Natural killer cell (primary cell): ENCODE measurements around the gene PTPRK. TPM values are rescaled to one million over a fixed set of nuclear protein-coding genes. Genes with fewer than 3 reads are reported as not detected.

ENCODE experiments used
- ATAC-seq, 3 donors: fragments of 150-1000 bp in 2 of 3; fragments of 200-7000 bp in 1 of 3; cut with Tn5 transposase; 1 replicate in 1 of 3; 2 replicates in 2 of 3; pipeline ENCODE4 v1.10.0; 2021; ENCODE audit warnings: mild to moderate bottlenecking in 2 of 3, moderate library complexity in 2 of 3
- DNase-seq, 2 donors: peaks; one replicate each; pipeline versions ENCODE4 v3.0.0 to v3.0.0-alpha.2; 2013 to 2021; ENCODE audit warnings: mixed read lengths in 1 of 2
- H3K27ac ChIP-seq: one replicate; pipeline ENCODE4 v1.5.1; 2013; ENCODE audit warnings: mild to moderate bottlenecking, low read length
- H3K27me3 ChIP-seq: one replicate; pipeline ENCODE4 v1.6.1; 2013; ENCODE audit warnings: low read length; ENCODE audit not compliant: control insufficient read depth, insufficient read depth
- H3K36me3 ChIP-seq: one replicate; pipeline ENCODE4 v1.6.1; 2013; ENCODE audit warnings: low read length; ENCODE audit not compliant: control insufficient read depth, insufficient read depth
- H3K4me1 ChIP-seq: one replicate; pipeline ENCODE4 v1.6.1; 2013; ENCODE audit warnings: low read length; ENCODE audit not compliant: control insufficient read depth, insufficient read depth
- H3K4me3 ChIP-seq: one replicate; pipeline ENCODE4 v1.5.1; 2013; ENCODE audit warnings: low read length
- H3K9me3 ChIP-seq: one replicate; pipeline ENCODE4 v1.6.1; 2013; ENCODE audit warnings: low read length; ENCODE audit not compliant: control insufficient read depth, insufficient read depth
- H3K27ac Mint-ChIP-seq, 2 donors: one replicate each; pipeline ENCODE4 v1.8.0; 2022; ENCODE audit warnings: mild to moderate bottlenecking in 2 of 2, mixed read lengths in 2 of 2, moderate library complexity in 1 of 2
- H3K27me3 Mint-ChIP-seq, 2 donors: one replicate each; pipeline ENCODE4 v1.8.0; 2022; ENCODE audit warnings: low read depth in 2 of 2, mixed read lengths in 2 of 2
- H3K36me3 Mint-ChIP-seq: one replicate; pipeline ENCODE4 v1.8.0; 2022; ENCODE audit warnings: mixed read lengths
- H3K4me1 Mint-ChIP-seq, 2 donors: one replicate each; pipeline ENCODE4 v1.8.0; 2022; ENCODE audit warnings: mixed read lengths in 2 of 2
- H3K4me3 Mint-ChIP-seq: one replicate; pipeline ENCODE4 v1.8.0; 2022; ENCODE audit warnings: mild to moderate bottlenecking, moderate library complexity, mixed read lengths
- H3K9me3 Mint-ChIP-seq, 2 donors: one replicate each; pipeline ENCODE4 v1.8.0; 2022; ENCODE audit warnings: mixed read lengths in 2 of 2
- WGBS: methylation state at CpG from one replicate; pipeline ENCODE4 v1.1.7; 2013; ENCODE audit warnings: missing lambda C conversion rate; ENCODE audit not compliant: insufficient coverage; 5-methylcytosine and 5-hydroxymethylcytosine counted together
- intact Hi-C: fragments of 100-400 bp; cut with micrococcal nuclease; formaldehyde crosslinking; loops from one replicate; pipeline ENCODE4 v1.14.2; 2022
- total RNA-seq, 4 donors: library from RNA; stranded (reverse); fragments of 120-200 nt in 1 of 4; gene quantifications; one replicate each; pipeline versions ENCODE4 v1.2.3 to v1.2.4, GENCODE V29; 2013 to 2022
- TF ChIP-seq, protein P1 (sequence below): fragments of 200-600 bp; IDR thresholded peaks from one replicate; pipeline ENCODE4 v1.8.0; 2022; ENCODE audit warnings: antibody characterized with exemption

The PTPRK gene
- total RNA-seq, 3 donors from 2014 or later (not counting 1 experiment from before 2014, with no cell fraction given), result 0.14 to 1.2 (median 0.95) TPM

DNA sequence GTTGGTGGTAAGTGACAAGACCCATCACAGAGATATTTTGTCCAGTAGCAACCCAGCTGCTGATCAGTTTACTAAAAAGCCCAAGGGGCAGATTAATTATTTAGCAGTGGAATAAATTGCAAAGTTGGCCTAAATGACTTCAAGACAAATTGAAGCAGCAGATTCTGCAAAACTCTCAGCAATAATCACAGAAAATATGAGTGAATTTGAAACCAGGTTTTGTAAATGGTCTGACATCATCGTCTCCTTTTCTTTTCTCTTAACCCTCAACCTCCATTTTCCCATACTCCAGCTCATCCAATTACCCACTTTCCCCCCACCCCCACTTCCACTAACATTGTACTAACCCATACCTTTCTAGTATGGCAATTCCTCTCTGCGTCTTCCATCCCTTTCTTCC, 11.3 kb upstream of the PTPRK start:
- no peaks in the 10 kb centered on the region for H3K4me1 Mint-ChIP-seq
- H3K27ac Mint-ChIP-seq, result no peak overlapping the region
- H3K4me3 Mint-ChIP-seq, result no peak overlapping the region
- intact Hi-C loops, result no loop called here
- no peaks in the 10 kb centered on the region for H3K36me3 ChIP-seq
- H3K27me3 ChIP-seq, result no peaks in the 10 kb centered on the region
- no peak overlapping the region for H3K27ac ChIP-seq
- DNase-seq, result no peak
- no peak for ATAC-seq
- WGBS, result 83% methylated on average over 2 of the region's 2 CpGs
- H3K4me1 ChIP-seq, result no peaks in the 10 kb centered on the region
- H3K4me3 ChIP-seq, result no peak overlapping the region
- TF ChIP-seq, protein P1, sequence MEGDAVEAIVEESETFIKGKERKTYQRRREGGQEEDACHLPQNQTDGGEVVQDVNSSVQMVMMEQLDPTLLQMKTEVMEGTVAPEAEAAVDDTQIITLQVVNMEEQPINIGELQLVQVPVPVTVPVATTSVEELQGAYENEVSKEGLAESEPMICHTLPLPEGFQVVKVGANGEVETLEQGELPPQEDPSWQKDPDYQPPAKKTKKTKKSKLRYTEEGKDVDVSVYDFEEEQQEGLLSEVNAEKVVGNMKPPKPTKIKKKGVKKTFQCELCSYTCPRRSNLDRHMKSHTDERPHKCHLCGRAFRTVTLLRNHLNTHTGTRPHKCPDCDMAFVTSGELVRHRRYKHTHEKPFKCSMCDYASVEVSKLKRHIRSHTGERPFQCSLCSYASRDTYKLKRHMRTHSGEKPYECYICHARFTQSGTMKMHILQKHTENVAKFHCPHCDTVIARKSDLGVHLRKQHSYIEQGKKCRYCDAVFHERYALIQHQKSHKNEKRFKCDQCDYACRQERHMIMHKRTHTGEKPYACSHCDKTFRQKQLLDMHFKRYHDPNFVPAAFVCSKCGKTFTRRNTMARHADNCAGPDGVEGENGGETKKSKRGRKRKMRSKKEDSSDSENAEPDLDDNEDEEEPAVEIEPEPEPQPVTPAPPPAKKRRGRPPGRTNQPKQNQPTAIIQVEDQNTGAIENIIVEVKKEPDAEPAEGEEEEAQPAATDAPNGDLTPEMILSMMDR, result no peak
- no peaks in the 10 kb centered on the region for H3K27me3 Mint-ChIP-seq
- no peaks in the 10 kb centered on the region for H3K36me3 Mint-ChIP-seq
- no peaks in the 10 kb centered on the region for H3K9me3 ChIP-seq
- peaks cover 0 to 2% of the 10 kb centered on the region in 2 donors for H3K9me3 Mint-ChIP-seq

DNA sequence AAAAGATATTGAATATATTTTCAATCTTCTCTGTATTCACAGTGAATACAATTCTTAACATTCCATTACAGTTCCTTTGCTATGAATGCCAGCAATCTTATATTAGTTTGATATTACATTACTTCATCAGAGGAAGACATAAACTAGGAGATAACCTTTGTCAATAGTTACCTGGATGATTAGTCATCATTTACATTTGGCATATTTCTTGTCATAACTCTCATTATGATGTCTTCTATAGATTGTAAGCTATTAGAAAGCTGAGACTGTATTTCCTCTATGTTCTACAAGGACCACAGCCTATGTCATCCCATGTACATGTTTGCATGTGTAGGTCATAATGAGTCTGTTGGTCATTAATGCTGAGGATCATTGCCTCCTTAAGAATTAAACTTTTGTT, 7.8 kb upstream of the PTPRK start:
- intact Hi-C loops, result no loop called here
- no peaks in the 10 kb centered on the region for H3K36me3 ChIP-seq
- TF ChIP-seq, protein P1, result no peak
- no peaks in the 10 kb centered on the region for H3K4me1 Mint-ChIP-seq
- no peak overlapping the region for H3K4me3 Mint-ChIP-seq
- peaks cover 0 to 23% of the 10 kb centered on the region in 2 donors for H3K27me3 Mint-ChIP-seq
- H3K4me3 ChIP-seq, result no peak overlapping the region
- H3K27ac ChIP-seq, result no peak overlapping the region
- ATAC-seq, result no peak
- no peaks in the 10 kb centered on the region for H3K4me1 ChIP-seq
- H3K9me3 ChIP-seq, result no peaks in the 10 kb centered on the region
- H3K27me3 ChIP-seq, result no peaks in the 10 kb centered on the region
- peaks cover 0 to 2% of the 10 kb centered on the region in 2 donors for H3K9me3 Mint-ChIP-seq
- DNase-seq, result no peak
- no peak overlapping the region for H3K27ac Mint-ChIP-seq
- no peaks in the 10 kb centered on the region for H3K36me3 Mint-ChIP-seq

DNA sequence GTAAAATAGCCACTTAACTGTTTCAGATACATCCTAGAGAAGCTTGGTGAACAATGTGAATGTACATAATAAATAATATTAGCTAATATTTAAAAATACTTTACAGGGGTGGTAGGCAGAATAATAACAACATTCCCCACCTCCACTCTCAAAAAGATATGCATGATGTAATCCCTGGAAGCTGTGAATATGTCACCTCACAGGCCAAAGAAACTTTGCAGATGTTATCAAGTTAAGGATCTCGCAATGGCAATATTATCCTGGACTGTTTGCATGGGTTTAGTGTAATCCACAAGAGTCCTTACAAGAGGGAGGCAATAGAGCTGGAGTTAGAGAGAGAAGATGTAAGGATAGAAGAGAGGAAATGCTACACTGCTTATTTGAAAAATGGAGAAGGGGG, 7.0 kb upstream of the PTPRK start:
- ATAC-seq (no peak), DNase-seq (no peak)
- no peaks in the 10 kb centered on the region for H3K36me3 Mint-ChIP-seq
- H3K9me3 Mint-ChIP-seq, result no peaks in the 10 kb centered on the region
- H3K27me3 Mint-ChIP-seq, result peaks cover 3 to 31% of the 10 kb centered on the region in 2 donors
- intact Hi-C loops, result no loop called here
- TF ChIP-seq, protein P1, result no peak
- H3K27me3 ChIP-seq, result peaks cover 3% of the 10 kb centered on the region
- no peak overlapping the region for H3K4me3 ChIP-seq
- H3K9me3 ChIP-seq, result no peaks in the 10 kb centered on the region
- H3K4me3 Mint-ChIP-seq, result no peak overlapping the region
- H3K27ac Mint-ChIP-seq, result no peak overlapping the region
- no peaks in the 10 kb centered on the region for H3K4me1 Mint-ChIP-seq
- 87% methylated on average over 1 of the region's 1 CpG for WGBS
- no peaks in the 10 kb centered on the region for H3K36me3 ChIP-seq
- H3K27ac ChIP-seq, result no peak overlapping the region
- no peaks in the 10 kb centered on the region for H3K4me1 ChIP-seq

DNA sequence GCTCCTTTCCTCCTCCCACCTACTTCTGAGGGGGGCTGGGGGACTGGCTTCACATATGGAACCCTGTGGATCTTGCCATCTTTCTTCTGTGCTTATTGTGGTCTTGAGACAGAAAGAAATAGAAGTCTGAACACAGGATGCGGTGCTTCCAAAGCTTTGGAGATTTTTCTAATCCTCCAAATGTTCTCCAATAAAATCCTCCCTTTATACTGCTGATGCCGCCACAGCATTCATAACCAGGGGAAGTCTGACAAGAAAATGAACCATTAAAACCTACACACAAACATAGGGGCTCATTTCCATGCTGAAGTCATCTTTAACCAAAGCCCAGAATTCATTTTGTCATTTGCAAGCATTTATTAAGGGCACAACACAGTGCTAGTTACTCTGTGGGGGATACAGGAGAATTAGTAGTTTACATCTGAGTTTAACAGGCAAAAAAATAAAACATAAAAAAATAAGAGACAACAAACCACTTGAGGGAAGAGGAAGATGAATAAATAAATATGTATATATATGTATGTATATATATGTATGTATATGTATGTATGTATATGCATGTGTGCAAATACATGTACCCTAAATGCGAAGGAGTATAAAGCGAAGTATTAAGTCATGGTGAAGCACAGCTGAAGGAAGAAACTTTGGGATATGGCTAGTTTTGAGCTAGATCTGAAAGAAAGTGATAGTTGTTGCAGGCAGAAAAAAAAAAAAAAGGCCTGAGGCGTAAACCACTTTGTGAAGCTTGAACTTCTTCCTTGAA, 5.9 kb upstream of the PTPRK start:
- Histone ChIP-seq H3K27ac (no peak overlapping the region), H3K4me3 (no peak overlapping the region), H3K27me3 (peaks cover 12% of the 10 kb centered on the region), H3K36me3 (no peaks in the 10 kb centered on the region), H3K4me1 (no peaks in the 10 kb centered on the region), H3K9me3 (no peaks in the 10 kb centered on the region)
- intact Hi-C loops, result no loop called here
- Mint-ChIP-seq H3K4me1 (peaks cover 0 to under 1% of the 10 kb centered on the region in 2 donors), H3K36me3 (no peaks in the 10 kb centered on the region), H3K9me3 (no peaks in the 10 kb centered on the region), H3K27ac (no peak overlapping the region), H3K4me3 (no peak overlapping the region), H3K27me3 (peaks cover 6 to 42% of the 10 kb centered on the region in 2 donors)
- TF ChIP-seq, protein P1, result no peak
- no peak for DNase-seq
- ATAC-seq, result no peak
- 94% methylated on average over 5 of the region's 5 CpGs for WGBS
